HL-60 (cell line): ENCODE data around the gene SH3RF3. TPM values are rescaled to one million over a fixed set of nuclear protein-coding genes. Genes with fewer than 3 reads are reported as not detected.

ENCODE experiments used
- DNase-seq, 2 experiments: peaks; one replicate each; pipeline ENCODE4 v3.0.0-alpha.2; 2010 to 2020; ENCODE audit warnings: low read depth in 1 of 2, low spot score in 1 of 2
- H3K27ac ChIP-seq: fragments of 250-450 bp; sonication (Bioruptor Pico); replicated peaks from 2 replicates; pipeline ENCODE4 v1.5.1; 2020; ENCODE audit warnings: mild to moderate bottlenecking, moderate library complexity
- H3K27me3 ChIP-seq: fragments of 250-450 bp; sonication (Bioruptor Pico); 2 replicates; pipeline ENCODE4 v1.5.1; 2021; ENCODE audit warnings: mild to moderate bottlenecking, moderate library complexity; ENCODE audit not compliant: insufficient read depth, poor library complexity, severe bottlenecking
- H3K4me3 ChIP-seq: replicated peaks from 2 replicates; pipeline ENCODE4 v1.5.1; 2011; ENCODE audit warnings: mild to moderate bottlenecking, control low read depth, low read length; ENCODE audit not compliant: insufficient read depth
- GABPA ChIP-seq: IDR thresholded peaks from 2 replicates; pipeline ENCODE4 v1.6.1; 2012; ENCODE audit warnings: low read depth
- POLR2AphosphoS5 ChIP-seq: IDR thresholded peaks from 2 replicates; pipeline ENCODE4 v1.6.1; 2012; ENCODE audit warnings: low read depth
- SPI1 ChIP-seq: IDR thresholded peaks from 2 replicates; pipeline ENCODE4 v1.6.1; 2012; ENCODE audit warnings: low read depth, mild to moderate bottlenecking, borderline replicate concordance
- microRNA-seq: library from miRNA; unstranded; fragments of <30 nt; microRNA quantifications from one replicate; pipeline ENCODE4, GENCODE V29; 2018
- TF ChIP-seq, protein P1 (sequence below): IDR thresholded peaks from 2 replicates; pipeline ENCODE4 v1.6.1; 2012; ENCODE audit warnings: low read depth; ENCODE audit not compliant: insufficient replicate concordance
- TF ChIP-seq, protein P2 (sequence below): IDR thresholded peaks from one replicate; pipeline ENCODE4 v1.5.1; 2011; ENCODE audit warnings: low read length, control low read depth, inconsistent platforms; ENCODE audit not compliant: insufficient read depth

SH3RF3 gene

GRCh38 chr2:109549016-109549590 is 420.1 kb downstream of the SH3RF3 start:
- no peak overlapping the region for H3K4me3 ChIP-seq
- TF ChIP-seq, protein P1, sequence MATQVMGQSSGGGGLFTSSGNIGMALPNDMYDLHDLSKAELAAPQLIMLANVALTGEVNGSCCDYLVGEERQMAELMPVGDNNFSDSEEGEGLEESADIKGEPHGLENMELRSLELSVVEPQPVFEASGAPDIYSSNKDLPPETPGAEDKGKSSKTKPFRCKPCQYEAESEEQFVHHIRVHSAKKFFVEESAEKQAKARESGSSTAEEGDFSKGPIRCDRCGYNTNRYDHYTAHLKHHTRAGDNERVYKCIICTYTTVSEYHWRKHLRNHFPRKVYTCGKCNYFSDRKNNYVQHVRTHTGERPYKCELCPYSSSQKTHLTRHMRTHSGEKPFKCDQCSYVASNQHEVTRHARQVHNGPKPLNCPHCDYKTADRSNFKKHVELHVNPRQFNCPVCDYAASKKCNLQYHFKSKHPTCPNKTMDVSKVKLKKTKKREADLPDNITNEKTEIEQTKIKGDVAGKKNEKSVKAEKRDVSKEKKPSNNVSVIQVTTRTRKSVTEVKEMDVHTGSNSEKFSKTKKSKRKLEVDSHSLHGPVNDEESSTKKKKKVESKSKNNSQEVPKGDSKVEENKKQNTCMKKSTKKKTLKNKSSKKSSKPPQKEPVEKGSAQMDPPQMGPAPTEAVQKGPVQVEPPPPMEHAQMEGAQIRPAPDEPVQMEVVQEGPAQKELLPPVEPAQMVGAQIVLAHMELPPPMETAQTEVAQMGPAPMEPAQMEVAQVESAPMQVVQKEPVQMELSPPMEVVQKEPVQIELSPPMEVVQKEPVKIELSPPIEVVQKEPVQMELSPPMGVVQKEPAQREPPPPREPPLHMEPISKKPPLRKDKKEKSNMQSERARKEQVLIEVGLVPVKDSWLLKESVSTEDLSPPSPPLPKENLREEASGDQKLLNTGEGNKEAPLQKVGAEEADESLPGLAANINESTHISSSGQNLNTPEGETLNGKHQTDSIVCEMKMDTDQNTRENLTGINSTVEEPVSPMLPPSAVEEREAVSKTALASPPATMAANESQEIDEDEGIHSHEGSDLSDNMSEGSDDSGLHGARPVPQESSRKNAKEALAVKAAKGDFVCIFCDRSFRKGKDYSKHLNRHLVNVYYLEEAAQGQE, result no peak
- TF ChIP-seq SPI1, result no peak
- TF ChIP-seq, protein P2, sequence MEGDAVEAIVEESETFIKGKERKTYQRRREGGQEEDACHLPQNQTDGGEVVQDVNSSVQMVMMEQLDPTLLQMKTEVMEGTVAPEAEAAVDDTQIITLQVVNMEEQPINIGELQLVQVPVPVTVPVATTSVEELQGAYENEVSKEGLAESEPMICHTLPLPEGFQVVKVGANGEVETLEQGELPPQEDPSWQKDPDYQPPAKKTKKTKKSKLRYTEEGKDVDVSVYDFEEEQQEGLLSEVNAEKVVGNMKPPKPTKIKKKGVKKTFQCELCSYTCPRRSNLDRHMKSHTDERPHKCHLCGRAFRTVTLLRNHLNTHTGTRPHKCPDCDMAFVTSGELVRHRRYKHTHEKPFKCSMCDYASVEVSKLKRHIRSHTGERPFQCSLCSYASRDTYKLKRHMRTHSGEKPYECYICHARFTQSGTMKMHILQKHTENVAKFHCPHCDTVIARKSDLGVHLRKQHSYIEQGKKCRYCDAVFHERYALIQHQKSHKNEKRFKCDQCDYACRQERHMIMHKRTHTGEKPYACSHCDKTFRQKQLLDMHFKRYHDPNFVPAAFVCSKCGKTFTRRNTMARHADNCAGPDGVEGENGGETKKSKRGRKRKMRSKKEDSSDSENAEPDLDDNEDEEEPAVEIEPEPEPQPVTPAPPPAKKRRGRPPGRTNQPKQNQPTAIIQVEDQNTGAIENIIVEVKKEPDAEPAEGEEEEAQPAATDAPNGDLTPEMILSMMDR, result no peak
- TF ChIP-seq POLR2AphosphoS5, result no peak
- no peak for TF ChIP-seq GABPA
- H3K27ac ChIP-seq, result no peak overlapping the region
- no peaks in the 10 kb centered on the region for H3K27me3 ChIP-seq
- DNase-seq, result no peak

Small RNAs within 50 kb of the gene (microRNA-seq; reads per million reads assigned to microRNA genes)
- gene MIR4265 (not detected), gene MIR4266 (not detected)
